Neural cell (in vitro differentiated cells): ENCODE measurements around the gene BLOC1S5. TPM values are rescaled to one million over a fixed set of nuclear protein-coding genes. Genes with fewer than 3 reads are reported as not detected.

Source experiments
- H2AFZ ChIP-seq: fragments of 200-600, 300-800 bp; sonication (generic), shearing (Covaris generic); 2 replicates; pipeline ENCODE4 v1.6.0; 2014; ENCODE audit warnings: low read depth, mild to moderate bottlenecking, antibody characterized with exemption, low read length, moderate library complexity
- H3F3A ChIP-seq: fragments of 200-600 bp; shearing (Covaris generic); 2 replicates; pipeline ENCODE4 v1.6.1; 2016; ENCODE audit warnings: mild to moderate bottlenecking, moderate library complexity, mixed read lengths, antibody characterized with exemption, low read length; ENCODE audit not compliant: insufficient read depth, poor library complexity, severe bottlenecking
- H3K27ac ChIP-seq: fragments of 200-600, 300-800 bp; sonication (generic), shearing (Covaris generic); 2 replicates; pipeline ENCODE4 v1.5.1; 2014; ENCODE audit warnings: mild to moderate bottlenecking, low read length, moderate library complexity
- H3K27me3 ChIP-seq: fragments of 300-800, 200-600 bp; sonication (generic), shearing (Covaris generic); 2 replicates; pipeline ENCODE4 v1.6.0; 2014; ENCODE audit warnings: mild to moderate bottlenecking, low read depth, low read length, moderate library complexity; ENCODE audit not compliant: insufficient read depth
- H3K36me3 ChIP-seq: fragments of 300-800, 200-600 bp; sonication (generic), shearing (Covaris generic); 2 replicates; pipeline ENCODE4 v1.5.1; 2014; ENCODE audit warnings: mild to moderate bottlenecking, antibody characterized with exemption, low read length, moderate library complexity; ENCODE audit not compliant: insufficient read depth
- H3K4me2 ChIP-seq: fragments of 300-800, 200-600 bp; sonication (generic), shearing (Covaris generic); 2 replicates; pipeline ENCODE4 v1.6.0; 2014; ENCODE audit warnings: mild to moderate bottlenecking, low read length
- H3K4me3 ChIP-seq: fragments of 300-800, 200-600 bp; sonication (generic), shearing (Covaris generic); 2 replicates; pipeline ENCODE4 v1.5.1; 2014; ENCODE audit warnings: mild to moderate bottlenecking, low read length, moderate library complexity
- H3K79me2 ChIP-seq: fragments of 200-600 bp; shearing (Covaris generic); replicated peaks from 2 replicates; pipeline ENCODE4 v1.6.0; 2014; ENCODE audit warnings: mild to moderate bottlenecking, low read length, moderate library complexity; ENCODE audit not compliant: insufficient read depth
- H3K9ac ChIP-seq: fragments of 300-800, 200-600 bp; sonication (generic), shearing (Covaris generic); 2 replicates; pipeline ENCODE4 v1.6.1; 2016; ENCODE audit warnings: mild to moderate bottlenecking, low read length, mixed read lengths
- H3K9me2 ChIP-seq: fragments of 200-600 bp; shearing (Covaris generic); 2 replicates; pipeline ENCODE4 v1.6.1; 2016; ENCODE audit warnings: mild to moderate bottlenecking, low read length, mixed read lengths; ENCODE audit not compliant: insufficient read depth
- H3K9me3 ChIP-seq: fragments of 200-600, 300-800 bp; sonication (generic), shearing (Covaris generic); 2 replicates; pipeline ENCODE4 v1.6.1; 2016; ENCODE audit warnings: mild to moderate bottlenecking, mixed run types, low read length, moderate library complexity, mixed read lengths
- H4K20me1 ChIP-seq: fragments of 200-600 bp; shearing (Covaris generic); 2 replicates; pipeline ENCODE4 v1.6.1; 2016; ENCODE audit warnings: mild to moderate bottlenecking, mixed run types; ENCODE audit not compliant: insufficient read depth
- CTCF ChIP-seq: fragments of 450-650 bp; IDR thresholded peaks from 2 replicates; pipeline ENCODE4 v1.5.1; 2014; ENCODE audit warnings: antibody characterized with exemption, mild to moderate bottlenecking, moderate library complexity; ENCODE audit not compliant: poor library complexity, severe bottlenecking
- EP300 ChIP-seq: fragments of 450-650 bp; conservative IDR thresholded peaks from 2 replicates; pipeline ENCODE4 v1.6.1; 2014; ENCODE audit warnings: antibody characterized with exemption, mild to moderate bottlenecking, moderate library complexity; ENCODE audit not compliant: poor library complexity, severe bottlenecking
- EZH2 ChIP-seq: fragments of 200-600, 300-800 bp; shearing (Covaris generic), sonication (generic); IDR thresholded peaks from 2 replicates; pipeline ENCODE4 v1.6.1; 2014; ENCODE audit warnings: antibody characterized with exemption, low read length, borderline replicate concordance, mild to moderate bottlenecking; ENCODE audit not compliant: insufficient read depth, poor library complexity, severe bottlenecking
- MXI1 ChIP-seq: fragments of 450-650 bp; conservative IDR thresholded peaks from 2 replicates; pipeline ENCODE4 v1.6.1; 2014; ENCODE audit warnings: antibody characterized with exemption, mild to moderate bottlenecking; ENCODE audit not compliant: poor library complexity, severe bottlenecking
- POLR2AphosphoS5 ChIP-seq: IDR thresholded peaks from 2 replicates; pipeline ENCODE4 v1.6.1; 2012
- RAD21 ChIP-seq: fragments of 450-650 bp; conservative IDR thresholded peaks from 2 replicates; pipeline ENCODE4 v1.6.1; 2014; ENCODE audit warnings: antibody characterized with exemption, mild to moderate bottlenecking, moderate library complexity
- SMC3 ChIP-seq: fragments of 450-650 bp; conservative IDR thresholded peaks from 2 replicates; pipeline ENCODE4 v1.6.1; 2014; ENCODE audit warnings: antibody characterized with exemption, mild to moderate bottlenecking, moderate library complexity; ENCODE audit not compliant: poor library complexity
- TAF1 ChIP-seq: IDR thresholded peaks from 2 replicates; pipeline ENCODE4 v1.6.1; 2012; ENCODE audit warnings: low read depth
- polyA plus RNA-seq: library from polyadenylated mRNA; depleted of rRNA; stranded (reverse); fragments of >200 nt; gene quantifications from 2 replicates; pipeline ENCODE4 v1.2.3, GENCODE V29; 2014
- TF ChIP-seq, protein P1 (sequence below): IDR thresholded peaks from 2 replicates; pipeline ENCODE4 v1.6.1; 2012; ENCODE audit warnings: borderline replicate concordance

BLOC1S5 gene
- polyA plus RNA-seq, 1 donor from 2014 or later, result 12.2 TPM

DNA sequence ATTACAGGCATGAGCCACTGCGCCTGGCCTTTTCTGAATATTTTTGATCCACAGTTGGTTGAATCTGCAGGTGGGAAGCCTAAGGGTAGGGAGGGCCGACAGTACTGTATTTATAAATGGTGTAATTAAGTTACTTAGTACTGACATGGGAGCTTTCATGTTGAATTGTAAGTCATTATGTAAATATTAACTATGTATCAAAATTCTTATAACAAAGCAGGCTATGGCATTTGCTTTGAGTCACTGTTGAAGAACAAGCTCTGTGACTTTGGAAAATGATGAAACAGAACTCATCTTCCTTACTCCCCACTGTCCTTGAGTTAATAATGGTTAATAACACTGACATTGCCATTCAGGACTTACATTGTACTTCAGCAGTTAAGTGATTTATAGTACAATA is 90.6 kb downstream of the BLOC1S5 start:
- H3K36me3 ChIP-seq, result no peaks in the 10 kb centered on the region
- H3K9me3 ChIP-seq, result no peaks in the 10 kb centered on the region
- H3K9me2 ChIP-seq, result no peaks in the 10 kb centered on the region
- H3K9ac ChIP-seq, result no peak overlapping the region
- no peak overlapping the region for H3K4me3 ChIP-seq
- H2AFZ ChIP-seq, result no peak overlapping the region
- H3K27ac ChIP-seq, result no peak overlapping the region
- H3K79me2 ChIP-seq, result no peaks in the 10 kb centered on the region
- no peaks in the 10 kb centered on the region for H4K20me1 ChIP-seq
- no peaks in the 10 kb centered on the region for H3F3A ChIP-seq
- no peak overlapping the region for H3K4me2 ChIP-seq
- TF ChIP-seq CTCF (no peak), EZH2 (no peak), RAD21 (no peak), EP300 (no peak), POLR2AphosphoS5 (no peak), MXI1 (no peak), SMC3 (no peak), TAF1 (no peak)
- TF ChIP-seq, protein P1, sequence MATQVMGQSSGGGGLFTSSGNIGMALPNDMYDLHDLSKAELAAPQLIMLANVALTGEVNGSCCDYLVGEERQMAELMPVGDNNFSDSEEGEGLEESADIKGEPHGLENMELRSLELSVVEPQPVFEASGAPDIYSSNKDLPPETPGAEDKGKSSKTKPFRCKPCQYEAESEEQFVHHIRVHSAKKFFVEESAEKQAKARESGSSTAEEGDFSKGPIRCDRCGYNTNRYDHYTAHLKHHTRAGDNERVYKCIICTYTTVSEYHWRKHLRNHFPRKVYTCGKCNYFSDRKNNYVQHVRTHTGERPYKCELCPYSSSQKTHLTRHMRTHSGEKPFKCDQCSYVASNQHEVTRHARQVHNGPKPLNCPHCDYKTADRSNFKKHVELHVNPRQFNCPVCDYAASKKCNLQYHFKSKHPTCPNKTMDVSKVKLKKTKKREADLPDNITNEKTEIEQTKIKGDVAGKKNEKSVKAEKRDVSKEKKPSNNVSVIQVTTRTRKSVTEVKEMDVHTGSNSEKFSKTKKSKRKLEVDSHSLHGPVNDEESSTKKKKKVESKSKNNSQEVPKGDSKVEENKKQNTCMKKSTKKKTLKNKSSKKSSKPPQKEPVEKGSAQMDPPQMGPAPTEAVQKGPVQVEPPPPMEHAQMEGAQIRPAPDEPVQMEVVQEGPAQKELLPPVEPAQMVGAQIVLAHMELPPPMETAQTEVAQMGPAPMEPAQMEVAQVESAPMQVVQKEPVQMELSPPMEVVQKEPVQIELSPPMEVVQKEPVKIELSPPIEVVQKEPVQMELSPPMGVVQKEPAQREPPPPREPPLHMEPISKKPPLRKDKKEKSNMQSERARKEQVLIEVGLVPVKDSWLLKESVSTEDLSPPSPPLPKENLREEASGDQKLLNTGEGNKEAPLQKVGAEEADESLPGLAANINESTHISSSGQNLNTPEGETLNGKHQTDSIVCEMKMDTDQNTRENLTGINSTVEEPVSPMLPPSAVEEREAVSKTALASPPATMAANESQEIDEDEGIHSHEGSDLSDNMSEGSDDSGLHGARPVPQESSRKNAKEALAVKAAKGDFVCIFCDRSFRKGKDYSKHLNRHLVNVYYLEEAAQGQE, result no peak
- no peaks in the 10 kb centered on the region for H3K27me3 ChIP-seq

DNA sequence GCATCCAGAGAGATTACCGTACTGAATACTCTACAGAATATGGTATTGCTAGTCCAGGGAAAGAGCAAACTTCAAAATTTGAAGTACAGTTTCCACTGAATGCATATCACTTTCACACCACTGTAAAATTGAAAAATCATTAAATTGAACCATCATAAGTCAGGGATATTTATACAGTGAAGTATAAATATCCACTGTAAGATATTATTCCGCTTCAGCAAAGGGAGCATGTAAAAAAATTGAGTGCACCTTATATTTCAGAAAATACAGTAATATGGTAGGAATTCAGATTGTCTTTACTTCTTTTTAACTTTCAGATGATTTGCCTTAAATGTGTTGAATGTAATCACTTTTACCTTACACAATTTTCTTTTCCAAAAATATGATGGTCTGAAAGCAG is 92.7 kb downstream of the BLOC1S5 start:
- Histone ChIP-seq H2AFZ (no peak overlapping the region), H3K27ac (no peak overlapping the region), H3K9ac (no peak overlapping the region), H3K9me2 (no peaks in the 10 kb centered on the region), H3K36me3 (no peaks in the 10 kb centered on the region), H4K20me1 (no peaks in the 10 kb centered on the region), H3K27me3 (no peaks in the 10 kb centered on the region), H3K4me2 (no peak overlapping the region), H3F3A (no peaks in the 10 kb centered on the region), H3K4me3 (no peak overlapping the region), H3K9me3 (no peaks in the 10 kb centered on the region), H3K79me2 (no peaks in the 10 kb centered on the region)
- no peak for TF ChIP-seq RAD21
- no peak for TF ChIP-seq EZH2
- TF ChIP-seq TAF1, result no peak
- no peak for TF ChIP-seq EP300
- TF ChIP-seq, protein P1, result no peak
